PC-3 (cell line): ENCODE results near the gene UBE2E1. TPM values are rescaled to one million over a fixed set of nuclear protein-coding genes. Genes with fewer than 3 reads are reported as not detected.

ENCODE experiments used
- ATAC-seq: fragments of 200-7000 bp; cut with Tn5 transposase; 2 replicates; pipeline ENCODE4 v1.9.1; 2020; ENCODE audit warnings: mild to moderate bottlenecking, moderate library complexity
- BruUV-seq: library from RNA; stranded (reverse); fragments of 400-500 nt; replicated peaks from 2 replicates; lab custom pipeline; 2021; lab: Mats Ljungman, UMichigan
- CTCF ChIA-PET: fragments of 300-600 bp; sonication (Branson Sonifier 250); formaldehyde crosslinking; loops from one replicate; lab custom pipeline; 2022; ENCODE audit warnings: antibody characterized with exemption; lab: Charles Lee
- POLR2A ChIA-PET: fragments of 300-600 bp; sonication (Branson Sonifier 250); formaldehyde crosslinking; loops from one replicate; lab custom pipeline; 2022; ENCODE audit warnings: antibody characterized with exemption; ENCODE audit not compliant: unreplicated experiment; lab: Charles Lee
- DNase-seq: peaks from one replicate; pipeline ENCODE4 v3.0.0-alpha.2; 2015
- H2AFZ ChIP-seq: fragments of 300-600 bp; sonication (generic); 2 replicates; pipeline ENCODE4 v1.6.0; 2016; ENCODE audit warnings: antibody characterized with exemption, low read length
- H3F3A ChIP-seq: fragments of 300-600 bp; sonication (generic); one replicate; pipeline ENCODE4 v1.6.0; 2017; ENCODE audit warnings: antibody characterized with exemption, low read length, control low read depth, mild to moderate bottlenecking; ENCODE audit not compliant: unreplicated experiment
- H3K27ac ChIP-seq: fragments of 300-600 bp; sonication (generic); 2 replicates; pipeline ENCODE4 v1.5.1; 2016; ENCODE audit warnings: mild to moderate bottlenecking, low read length
- H3K27me3 ChIP-seq: fragments of 300-600 bp; sonication (generic); 2 replicates; pipeline ENCODE4 v1.6.1; 2016; ENCODE audit warnings: low read length, mixed read lengths
- H3K36me3 ChIP-seq: fragments of 300-600 bp; sonication (generic); 2 replicates; pipeline ENCODE4 v1.6.1; 2016; ENCODE audit warnings: low read depth, mixed run types, low read length, mixed read lengths
- H3K4me1 ChIP-seq: fragments of 300-600 bp; sonication (generic); 2 replicates; pipeline ENCODE4 v1.5.1; 2016; ENCODE audit warnings: low read length; ENCODE audit not compliant: insufficient read depth
- H3K4me2 ChIP-seq: fragments of 300-600 bp; sonication (generic); 2 replicates; pipeline ENCODE4 v1.6.0; 2016; ENCODE audit warnings: low read length
- H3K4me3 ChIP-seq: fragments of 300-600 bp; sonication (generic); 2 replicates; pipeline ENCODE4 v1.5.1; 2016; ENCODE audit warnings: mild to moderate bottlenecking, low read length, mixed read lengths
- H3K79me2 ChIP-seq: fragments of 300-600 bp; sonication (generic); 2 replicates; pipeline ENCODE4 v1.6.1; 2017; ENCODE audit warnings: low read length, mixed read lengths
- H3K9ac ChIP-seq: fragments of 300-600 bp; sonication (generic); 2 replicates; pipeline ENCODE4 v1.6.0; 2016; ENCODE audit warnings: mild to moderate bottlenecking, low read length
- H3K9me2 ChIP-seq: fragments of 300-600 bp; sonication (generic); replicated peaks from 2 replicates; pipeline ENCODE4 v1.6.1; 2016; ENCODE audit warnings: mixed run types, low read length, mixed read lengths
- H3K9me3 ChIP-seq: fragments of 300-600 bp; sonication (generic); 2 replicates; pipeline ENCODE4 v1.6.1; 2016; ENCODE audit warnings: low read length, mixed read lengths
- H4K20me1 ChIP-seq: fragments of 300-600 bp; sonication (generic); 2 replicates; pipeline ENCODE4 v1.6.1; 2016; ENCODE audit warnings: low read length, mixed read lengths
- CTCF ChIP-seq: fragments of 300-600 bp; sonication (generic); conservative IDR thresholded peaks from 2 replicates; pipeline ENCODE4 v1.5.1; 2017; ENCODE audit warnings: antibody characterized with exemption, low read depth, mild to moderate bottlenecking, low read length
- EZH2 ChIP-seq: fragments of 300-600 bp; sonication (generic); IDR thresholded peaks from one replicate; pipeline ENCODE4 v1.6.1; 2017; ENCODE audit warnings: antibody characterized with exemption, mild to moderate bottlenecking, low read length; ENCODE audit not compliant: unreplicated experiment
- EZH2phosphoT487 ChIP-seq: fragments of 300-600 bp; sonication (generic); IDR thresholded peaks from 2 replicates; pipeline ENCODE4 v1.6.1; 2018; ENCODE audit warnings: mild to moderate bottlenecking, antibody characterized with exemption, low read length, borderline replicate concordance
- intact Hi-C: fragments of 100-400 bp; cut with micrococcal nuclease; formaldehyde crosslinking; loops from 2 replicates; pipeline ENCODE4 v1.9.0; 2023
- total RNA-seq: library from RNA; depleted of rRNA; stranded (reverse); fragments of >200 nt; gene quantifications from 2 replicates; pipeline ENCODE4 v1.2.3, GENCODE V29; 2014

Gene UBE2E1
- total RNA-seq, 1 experiment from 2014 or later = 117 TPM

- ChIA-PET POLR2A (no interaction called here), CTCF (no interaction called here)
- ATAC-seq = no peak
Observed at GRCh38 chr3:23904545-23904944, 98.8 kb downstream of the UBE2E1 start.

GRCh38 chr3:23909341-23909740 is 103.6 kb downstream of the UBE2E1 start:
- POLR2A ChIA-PET = no interaction called here

More at GRCh38 chr3:23904545-23904944, 98.8 kb downstream of the UBE2E1 start:
- intact Hi-C loops = no loop called here
- Histone ChIP-seq H3K9ac (no peak overlapping the region), H3K79me2 (no peaks in the 10 kb centered on the region), H3K27me3 (no peaks in the 10 kb centered on the region), H3K36me3 (0 out of 2 replicates have a peak, but pooled peaks cover 3% of the 10 kb centered on the region), H2AFZ (no peak overlapping the region), H3K4me2 (no peak overlapping the region), H3K9me3 (no peaks in the 10 kb centered on the region), H3K4me3 (no peak overlapping the region), H3K4me1 (no peaks in the 10 kb centered on the region), H4K20me1 (no peaks in the 10 kb centered on the region), H3K27ac (no peak overlapping the region), H3F3A (no peaks in the 10 kb centered on the region), H3K9me2 (no peaks in the 10 kb centered on the region)
- DNase-seq = no peak
- no TSS peak for BruUV-seq
- TF ChIP-seq EZH2phosphoT487 = no peak
- TF ChIP-seq CTCF = no peak
- no peak for TF ChIP-seq EZH2

More at GRCh38 chr3:23909341-23909740, 103.6 kb downstream of the UBE2E1 start:
- Histone ChIP-seq H3F3A (no peaks in the 10 kb centered on the region), H3K9me3 (no peaks in the 10 kb centered on the region), H4K20me1 (0 out of 2 replicates have a peak, but pooled peaks cover 4% of the 10 kb centered on the region), H3K27me3 (no peaks in the 10 kb centered on the region), H3K4me3 (no peak overlapping the region), H3K79me2 (peaks cover 16% of the 10 kb centered on the region), H3K9ac (no peak overlapping the region), H3K27ac (no peak overlapping the region), H3K36me3 (peaks cover 6% of the 10 kb centered on the region; the same call in 1 of the 2 replicates), H3K4me1 (peaks cover 8% of the 10 kb centered on the region), H2AFZ (no peak overlapping the region), H3K4me2 (no peak overlapping the region), H3K9me2 (no peaks in the 10 kb centered on the region)
- intact Hi-C loops = no loop called here
- no TSS peak for BruUV-seq
- CTCF ChIA-PET = no interaction called here
- ATAC-seq = no peak
- DNase-seq = no peak
- no peak for TF ChIP-seq EZH2phosphoT487
- TF ChIP-seq EZH2 = no peak
- no peak for TF ChIP-seq CTCF
